HG03439 (cell line): ENCODE results near the gene CLEC2L.

Experiments
- ATAC-seq: cut with Tn5 transposase; IDR thresholded peaks from one replicate; pipeline ENCODE4 v1.9.1; 2021; ENCODE audit warnings: mild to moderate bottlenecking, moderate library complexity; ENCODE audit not compliant: unreplicated experiment

CLEC2L gene

GRCh38 chr7:139573871-139574270, 50.4 kb downstream of the CLEC2L start:
- ATAC-seq, result no peak

DNA sequence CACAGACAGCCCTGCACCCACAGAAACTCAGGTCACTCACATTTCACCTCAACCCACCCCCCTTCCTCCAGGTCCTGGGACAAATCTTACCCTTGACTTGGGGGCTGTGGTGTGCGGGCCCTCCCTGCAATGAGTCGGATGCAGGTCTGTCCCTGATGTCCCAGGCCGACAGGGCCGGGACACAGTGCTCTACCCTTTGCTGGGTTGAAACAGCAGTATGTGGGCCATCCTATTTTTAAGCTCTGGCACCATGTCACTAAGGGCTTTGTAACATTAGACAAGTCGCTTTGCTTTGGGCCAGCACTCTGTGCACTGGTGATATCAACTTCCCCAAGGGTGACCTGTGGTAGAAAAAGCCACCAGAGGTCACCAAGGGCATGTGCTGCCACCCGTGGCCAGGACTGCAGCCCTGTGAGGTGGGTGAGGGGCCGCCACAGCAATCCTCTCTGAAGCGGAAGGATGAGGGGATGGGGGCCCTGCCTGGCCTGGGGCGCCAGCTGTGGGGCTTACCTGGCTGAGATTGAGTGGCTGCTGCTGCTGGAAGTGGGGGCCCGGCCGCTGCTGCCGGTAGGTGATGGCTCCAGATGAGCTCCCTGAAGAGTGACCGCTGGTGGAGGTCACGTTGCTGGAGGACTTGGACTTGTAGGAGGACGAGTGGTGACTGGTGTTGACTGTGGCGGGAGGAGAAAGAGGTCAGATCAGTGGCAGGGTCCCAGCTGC, 51.3 kb downstream of the CLEC2L start:
- ATAC-seq, result no peak

DNA sequence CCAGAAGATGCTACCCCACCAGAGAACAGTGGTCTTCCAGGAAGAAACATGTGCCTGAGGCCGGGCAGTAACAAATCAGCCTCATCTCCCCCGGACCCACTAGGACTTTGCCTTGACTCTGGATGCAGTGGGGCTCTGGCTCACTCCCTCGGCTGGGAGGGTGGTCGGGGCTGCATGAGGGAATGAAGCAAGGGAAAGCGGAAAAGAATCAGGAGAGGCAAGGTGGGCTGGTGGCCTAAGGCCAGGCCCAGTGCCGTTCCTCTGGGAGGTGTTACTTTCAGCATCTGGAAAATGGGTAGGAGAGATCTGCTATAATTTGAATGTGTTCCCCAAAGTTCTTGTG, 51.8 kb downstream of the CLEC2L start:
- ATAC-seq, result no peak

GRCh38 chr7:139576179-139576973, 52.9 kb downstream of the CLEC2L start:
- no peak for ATAC-seq

DNA sequence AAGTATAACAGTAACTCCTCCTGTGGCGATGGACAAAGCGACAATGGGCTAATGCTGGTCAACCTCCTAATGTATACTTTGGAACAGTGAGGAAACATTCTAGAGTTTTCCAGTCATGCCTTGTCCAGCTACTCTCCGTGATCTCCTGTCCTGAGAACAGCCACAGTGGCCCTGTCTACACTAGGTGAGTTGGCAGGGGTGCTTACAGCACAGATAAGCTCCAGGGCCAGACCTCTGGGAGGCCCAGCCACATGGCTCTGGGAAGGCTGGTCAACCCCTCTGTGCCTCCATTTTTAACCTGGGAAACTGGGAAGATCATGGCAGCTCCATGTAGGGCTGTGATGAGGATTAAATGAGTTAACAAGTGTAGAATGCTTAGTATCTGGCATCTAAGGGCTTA, 57.0 kb downstream of the CLEC2L start:
- ATAC-seq, result no peak

- ATAC-seq, result no peak
Observed at GRCh38 chr7:139582130-139582650, 58.7 kb downstream of the CLEC2L start.

- ATAC-seq, result no peak
Observed at GRCh38 chr7:139582671-139583155, 59.2 kb downstream of the CLEC2L start.

DNA sequence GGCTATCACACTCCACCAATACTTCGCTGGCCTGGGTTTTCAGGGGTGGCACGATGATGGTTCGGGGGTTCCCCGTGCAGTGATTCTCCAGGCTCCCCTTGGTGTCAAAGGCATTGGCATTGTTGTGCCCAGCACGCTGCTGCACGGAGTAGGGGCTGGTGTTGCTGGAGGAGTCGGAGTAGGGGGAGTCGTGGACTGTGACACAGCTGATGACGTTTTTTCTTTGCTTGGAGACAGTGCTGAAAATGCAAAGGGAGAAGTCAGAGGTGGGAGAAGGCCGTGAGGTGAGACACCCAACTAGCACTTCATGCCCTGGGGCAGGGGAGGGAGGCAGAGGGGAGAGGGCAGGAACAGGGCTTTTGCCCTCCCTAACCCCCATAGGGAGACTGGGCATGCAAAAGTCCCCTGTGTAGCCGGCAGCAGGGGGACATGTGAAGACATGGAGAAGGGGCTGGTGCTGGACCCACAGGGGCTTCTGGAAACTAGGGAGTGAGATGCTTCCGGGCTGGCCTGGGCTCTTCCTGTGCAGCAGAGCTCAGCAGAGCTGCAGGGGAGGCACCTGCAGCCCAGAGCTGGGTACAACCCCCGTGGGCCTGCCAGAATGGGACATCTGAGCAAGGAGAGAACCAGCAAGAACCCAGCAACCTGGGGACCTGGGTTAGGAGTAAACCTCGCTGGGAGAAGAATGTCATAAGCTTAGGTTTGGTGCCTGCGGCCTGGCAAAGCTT, 60.5 kb downstream of the CLEC2L start:
- no peak for ATAC-seq

- no peak for ATAC-seq
Observed at GRCh38 chr7:139585042-139585441, 61.6 kb downstream of the CLEC2L start.

GRCh38 chr7:139586286-139586685, 62.8 kb downstream of the CLEC2L start:
- no peak for ATAC-seq

- no peak for ATAC-seq
Observed at GRCh38 chr7:139587535-139587934, 64.0 kb downstream of the CLEC2L start.

DNA sequence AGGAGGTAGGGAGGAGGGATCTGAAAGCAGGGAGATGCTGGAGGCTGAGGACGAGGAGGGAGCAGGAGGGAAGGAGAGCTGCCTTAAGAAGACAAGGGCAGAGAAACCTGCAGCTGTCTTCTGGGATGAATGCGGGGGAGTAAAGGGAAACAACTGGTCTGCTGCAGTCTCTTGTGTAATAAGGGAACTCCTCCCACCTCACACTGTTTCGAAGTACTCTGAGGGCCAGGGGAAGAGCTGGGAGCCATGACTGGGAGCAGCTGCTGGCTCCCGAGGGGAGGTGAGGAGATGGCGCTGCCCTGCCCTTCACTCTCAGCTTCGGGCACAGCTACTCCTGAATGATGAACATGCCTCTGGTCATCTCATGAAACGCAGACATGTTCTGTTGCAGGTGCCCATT, 65.1 kb downstream of the CLEC2L start:
- no peak for ATAC-seq

- no peak for ATAC-seq
Observed at GRCh38 chr7:139589474-139589873, 66.0 kb downstream of the CLEC2L start.

DNA sequence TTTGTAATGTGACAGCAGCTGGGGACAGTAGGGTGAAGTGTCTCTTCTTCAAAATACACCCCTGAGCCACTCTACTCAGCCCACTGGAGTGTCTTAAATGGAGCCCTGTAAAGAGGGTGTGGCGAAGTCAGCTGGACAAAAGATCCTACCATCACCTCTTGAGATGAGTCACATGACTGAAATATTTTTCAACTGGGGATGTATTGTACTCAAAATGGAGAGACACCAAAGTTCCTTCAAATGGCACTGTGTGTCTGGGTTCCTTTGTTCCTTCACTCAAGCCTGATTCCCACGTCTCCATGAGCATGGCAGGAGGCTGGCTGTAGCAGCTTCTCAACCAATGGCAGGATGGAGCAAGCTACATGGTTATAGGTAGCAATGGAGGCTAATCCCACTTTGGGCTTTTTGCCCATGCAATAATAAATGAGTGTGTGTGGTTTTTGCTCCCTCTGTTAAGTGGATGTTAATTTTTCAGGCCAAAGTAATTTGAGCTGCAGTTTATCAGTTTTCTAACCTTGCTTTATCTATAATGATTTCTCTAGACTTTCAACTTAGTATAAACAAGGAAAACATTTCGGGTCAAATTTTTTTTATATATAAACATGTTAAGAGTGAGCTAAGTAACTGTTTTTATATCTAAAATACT, 68.2 kb downstream of the CLEC2L start:
- no peak for ATAC-seq

DNA sequence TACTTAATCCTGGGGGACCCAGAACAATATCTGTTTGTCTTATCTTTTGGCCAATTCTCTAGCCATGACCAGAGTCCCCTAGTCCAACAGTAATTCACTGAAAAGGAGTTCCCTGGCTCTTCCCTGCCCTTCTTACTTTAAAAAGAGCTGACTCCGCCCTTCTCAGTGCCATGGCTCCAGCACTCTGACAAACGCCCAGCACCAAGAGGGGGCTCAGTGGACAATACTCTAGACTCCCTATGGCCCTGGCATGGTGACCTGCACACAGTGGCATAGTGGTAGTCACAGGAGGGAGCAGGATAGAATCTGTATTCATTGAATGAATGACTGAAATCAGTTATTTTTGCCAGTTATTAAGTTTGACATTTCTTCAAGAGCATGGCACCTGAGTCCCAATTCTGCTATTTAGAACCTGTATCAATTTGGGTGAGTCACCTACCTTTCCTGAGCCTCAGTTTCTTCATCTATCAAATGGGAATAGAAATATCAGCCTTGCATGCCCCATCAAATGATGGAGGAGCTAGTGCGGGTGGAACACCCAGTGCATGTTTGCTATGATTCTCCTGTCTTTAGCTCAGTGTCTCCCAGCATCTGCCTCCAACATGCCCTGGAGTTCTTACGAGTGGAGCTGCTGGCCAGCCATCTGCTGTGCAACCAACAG, 69.4 kb downstream of the CLEC2L start:
- no peak for ATAC-seq

- ATAC-seq, result no peak
Observed at GRCh38 chr7:139594090-139594489, 70.6 kb downstream of the CLEC2L start.
